Measurements from ENCODE around the gene ABCA7. TPM values are rescaled to one million over a fixed set of nuclear protein-coding genes. Genes with fewer than 3 reads are reported as not detected.

The ABCA7 gene
- total RNA-seq, 1 experiment from 2014 or later: 40.3 TPM

DNA sequence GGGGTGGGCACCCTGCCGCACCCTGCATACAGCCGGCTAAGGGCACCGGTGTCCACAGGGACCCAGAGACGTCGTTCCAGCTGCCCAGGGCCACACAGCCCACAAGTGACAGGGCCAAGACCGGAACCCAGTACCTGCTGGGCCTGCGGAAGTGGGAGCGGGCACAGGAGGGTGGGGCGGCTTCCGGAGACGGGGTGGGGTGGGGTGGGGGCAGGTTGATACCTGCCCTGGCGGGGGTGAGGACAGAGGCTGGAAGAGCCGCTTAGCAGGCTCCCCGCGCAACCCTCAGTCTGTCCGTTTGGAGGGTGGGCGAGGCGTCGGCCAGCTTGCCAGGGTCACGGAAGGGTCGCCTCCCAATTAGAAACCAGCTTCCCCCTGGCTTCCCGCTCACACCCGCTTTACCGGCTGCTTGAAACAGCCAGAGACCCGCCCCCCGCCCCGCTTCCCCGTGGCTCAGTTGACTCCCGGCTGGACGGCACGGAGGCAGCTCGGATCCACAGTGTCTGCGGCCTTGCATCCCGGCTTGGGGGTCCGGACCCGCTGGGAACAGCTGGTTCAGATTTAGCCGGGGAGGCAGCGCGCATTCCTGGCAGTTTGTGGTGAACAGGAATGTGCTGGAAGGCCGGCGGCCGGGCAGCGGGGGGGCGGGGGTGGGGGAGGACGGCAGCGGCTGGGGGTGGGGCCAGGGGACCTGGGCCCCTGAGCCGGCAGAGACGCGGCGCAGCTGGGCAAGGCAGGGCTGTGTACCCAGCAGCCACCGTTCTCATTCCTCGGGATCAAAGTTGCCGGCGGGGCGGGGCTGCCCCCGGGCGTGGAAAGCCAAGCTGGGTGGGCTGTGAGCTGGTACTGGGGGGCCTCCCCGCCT lies 11.6 kb upstream of the ABCA7 start (continued):
- TF ChIP-seq ZNF416 (CRISPR knock-in tag; IDR thresholded peaks at IDR 0.05): peak; percentile 38; the same call in 1 of the 2 replicates
- TF ChIP-seq, protein P1, sequence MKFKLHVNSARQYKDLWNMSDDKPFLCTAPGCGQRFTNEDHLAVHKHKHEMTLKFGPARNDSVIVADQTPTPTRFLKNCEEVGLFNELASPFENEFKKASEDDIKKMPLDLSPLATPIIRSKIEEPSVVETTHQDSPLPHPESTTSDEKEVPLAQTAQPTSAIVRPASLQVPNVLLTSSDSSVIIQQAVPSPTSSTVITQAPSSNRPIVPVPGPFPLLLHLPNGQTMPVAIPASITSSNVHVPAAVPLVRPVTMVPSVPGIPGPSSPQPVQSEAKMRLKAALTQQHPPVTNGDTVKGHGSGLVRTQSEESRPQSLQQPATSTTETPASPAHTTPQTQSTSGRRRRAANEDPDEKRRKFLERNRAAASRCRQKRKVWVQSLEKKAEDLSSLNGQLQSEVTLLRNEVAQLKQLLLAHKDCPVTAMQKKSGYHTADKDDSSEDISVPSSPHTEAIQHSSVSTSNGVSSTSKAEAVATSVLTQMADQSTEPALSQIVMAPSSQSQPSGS (CRISPR knock-in tag; IDR thresholded peaks at IDR 0.05; ENCODE audit: borderline replicate concordance, low read depth): no peak
- no peak for TF ChIP-seq NR1H2 (CRISPR knock-in tag; IDR thresholded peaks at IDR 0.05)
- TF ChIP-seq ETV6 (CRISPR knock-in tag; IDR thresholded peaks at IDR 0.05): no peak
- no peak for TF ChIP-seq AFF4 (CRISPR knock-in tag; IDR thresholded peaks at IDR 0.05; ENCODE audit: borderline replicate concordance)
- no peak for TF ChIP-seq MXD4 (CRISPR knock-in tag; IDR thresholded peaks at IDR 0.05; ENCODE audit: borderline replicate concordance)
- TF ChIP-seq OVOL2 (CRISPR knock-in tag; IDR thresholded peaks at IDR 0.05; ENCODE audit: borderline replicate concordance): no peak
- TF ChIP-seq, protein P2, sequence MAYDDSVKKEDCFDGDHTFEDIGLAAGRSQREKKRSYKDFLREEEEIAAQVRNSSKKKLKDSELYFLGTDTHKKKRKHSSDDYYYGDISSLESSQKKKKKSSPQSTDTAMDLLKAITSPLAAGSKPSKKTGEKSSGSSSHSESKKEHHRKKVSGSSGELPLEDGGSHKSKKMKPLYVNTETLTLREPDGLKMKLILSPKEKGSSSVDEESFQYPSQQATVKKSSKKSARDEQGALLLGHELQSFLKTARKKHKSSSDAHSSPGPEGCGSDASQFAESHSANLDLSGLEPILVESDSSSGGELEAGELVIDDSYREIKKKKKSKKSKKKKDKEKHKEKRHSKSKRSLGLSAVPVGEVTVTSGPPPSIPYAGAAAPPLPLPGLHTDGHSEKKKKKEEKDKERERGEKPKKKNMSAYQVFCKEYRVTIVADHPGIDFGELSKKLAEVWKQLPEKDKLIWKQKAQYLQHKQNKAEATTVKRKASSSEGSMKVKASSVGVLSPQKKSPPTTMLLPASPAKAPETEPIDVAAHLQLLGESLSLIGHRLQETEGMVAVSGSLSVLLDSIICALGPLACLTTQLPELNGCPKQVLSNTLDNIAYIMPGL (CRISPR knock-in tag; IDR thresholded peaks at IDR 0.05): no peak
- no peak for TF ChIP-seq MAX (CRISPR knock-in tag; IDR thresholded peaks at IDR 0.05)
- no peak for TF ChIP-seq HMGA2 (CRISPR knock-in tag; IDR thresholded peaks at IDR 0.05)
- TF ChIP-seq, protein P3, sequence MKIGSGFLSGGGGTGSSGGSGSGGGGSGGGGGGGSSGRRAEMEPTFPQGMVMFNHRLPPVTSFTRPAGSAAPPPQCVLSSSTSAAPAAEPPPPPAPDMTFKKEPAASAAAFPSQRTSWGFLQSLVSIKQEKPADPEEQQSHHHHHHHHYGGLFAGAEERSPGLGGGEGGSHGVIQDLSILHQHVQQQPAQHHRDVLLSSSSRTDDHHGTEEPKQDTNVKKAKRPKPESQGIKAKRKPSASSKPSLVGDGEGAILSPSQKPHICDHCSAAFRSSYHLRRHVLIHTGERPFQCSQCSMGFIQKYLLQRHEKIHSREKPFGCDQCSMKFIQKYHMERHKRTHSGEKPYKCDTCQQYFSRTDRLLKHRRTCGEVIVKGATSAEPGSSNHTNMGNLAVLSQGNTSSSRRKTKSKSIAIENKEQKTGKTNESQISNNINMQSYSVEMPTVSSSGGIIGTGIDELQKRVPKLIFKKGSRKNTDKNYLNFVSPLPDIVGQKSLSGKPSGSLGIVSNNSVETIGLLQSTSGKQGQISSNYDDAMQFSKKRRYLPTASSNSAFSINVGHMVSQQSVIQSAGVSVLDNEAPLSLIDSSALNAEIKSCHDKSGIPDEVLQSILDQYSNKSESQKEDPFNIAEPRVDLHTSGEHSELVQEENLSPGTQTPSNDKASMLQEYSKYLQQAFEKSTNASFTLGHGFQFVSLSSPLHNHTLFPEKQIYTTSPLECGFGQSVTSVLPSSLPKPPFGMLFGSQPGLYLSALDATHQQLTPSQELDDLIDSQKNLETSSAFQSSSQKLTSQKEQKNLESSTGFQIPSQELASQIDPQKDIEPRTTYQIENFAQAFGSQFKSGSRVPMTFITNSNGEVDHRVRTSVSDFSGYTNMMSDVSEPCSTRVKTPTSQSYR (CRISPR knock-in tag; IDR thresholded peaks at IDR 0.05): no peak
- no peak for TF ChIP-seq SMAD4 (CRISPR knock-in tag; IDR thresholded peaks at IDR 0.05)
- TF ChIP-seq EMX1 (CRISPR knock-in tag; IDR thresholded peaks at IDR 0.05): no peak
- TF ChIP-seq ZNF232 (CRISPR knock-in tag; IDR thresholded peaks at IDR 0.05): no peak

GRCh38 chr19:1032264-1032867 lies 7.5 kb upstream of the ABCA7 start:
- H3K36me3 Mint-ChIP-seq: peaks cover 40% of the 10 kb centered on the region
- H3K27ac Mint-ChIP-seq: no peak overlapping the region
- H3K27me3 Mint-ChIP-seq (ENCODE audit: low read depth): no peaks in the 10 kb centered on the region
- H3K4me3 Mint-ChIP-seq: no peak overlapping the region
- H3K9me3 Mint-ChIP-seq: no peaks in the 10 kb centered on the region
- CTCF ChIA-PET: no interaction called here
- no peak for ATAC-seq
- POLR2A ChIA-PET: interaction anchor here (0.6 to 1.0 kb wide), 3 partner anchors 10 to 49 kb away, joined by 3 to 9 read pairs (median 4); no protein-coding TSS in a partner anchor
- DNase-seq (ENCODE audit: low spot score): no peak
- peaks cover 3% of the 10 kb centered on the region for H3K4me1 Mint-ChIP-seq
- TF ChIP-seq, protein P4, sequence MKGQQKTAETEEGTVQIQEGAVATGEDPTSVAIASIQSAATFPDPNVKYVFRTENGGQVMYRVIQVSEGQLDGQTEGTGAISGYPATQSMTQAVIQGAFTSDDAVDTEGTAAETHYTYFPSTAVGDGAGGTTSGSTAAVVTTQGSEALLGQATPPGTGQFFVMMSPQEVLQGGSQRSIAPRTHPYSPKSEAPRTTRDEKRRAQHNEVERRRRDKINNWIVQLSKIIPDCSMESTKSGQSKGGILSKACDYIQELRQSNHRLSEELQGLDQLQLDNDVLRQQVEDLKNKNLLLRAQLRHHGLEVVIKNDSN (CRISPR knock-in tag; IDR thresholded peaks at IDR 0.05): no peak
- TF ChIP-seq KAT7 (CRISPR knock-in tag; IDR thresholded peaks at IDR 0.05; ENCODE audit: borderline replicate concordance) (no peak), ELF4 (CRISPR knock-in tag; IDR thresholded peaks at IDR 0.05; ENCODE audit: low read depth) (no peak), SOX15 (CRISPR knock-in tag; IDR thresholded peaks at IDR 0.05) (no peak), FOXP1 (CRISPR knock-in tag; IDR thresholded peaks at IDR 0.05; ENCODE audit: borderline replicate concordance) (no peak), NFATC4 (CRISPR knock-in tag; IDR thresholded peaks at IDR 0.05) (no peak), CBFB (CRISPR knock-in tag; IDR thresholded peaks at IDR 0.05; ENCODE audit: low read depth) (no peak), JAZF1 (CRISPR knock-in tag; IDR thresholded peaks at IDR 0.05) (no peak), ZNF671 (CRISPR knock-in tag; IDR thresholded peaks at IDR 0.05) (no peak)
- TF ChIP-seq, protein P1 (CRISPR knock-in tag; IDR thresholded peaks at IDR 0.05; ENCODE audit: borderline replicate concordance, low read depth): no peak
